Adrenal gland (tissue), 5 donors: ENCODE results near the gene CXorf58.

ENCODE experiments used
- CTCF ChIP-seq, 6 experiments: fragments of 450-650 bp in 4 of 6; fragments of 200-600 bp in 2 of 6; sonication (generic) in 1 of 6; IDR thresholded peaks; 1 replicate in 5 of 6; 2 replicates in 1 of 6; pipeline versions ENCODE4 v1.5.1 to v1.8.0; 2016 to 2021; ENCODE audit warnings: antibody characterized with exemption in 6 of 6, mild to moderate bottlenecking in 2 of 6, moderate library complexity in 1 of 6
- POLR2A ChIP-seq, 2 donors: fragments of 450-650 bp; IDR thresholded peaks; one replicate each; pipeline ENCODE4 v1.6.1; 2017; ENCODE audit warnings: antibody characterized with exemption in 2 of 2, mild to moderate bottlenecking in 2 of 2, moderate library complexity in 1 of 2
- donor health status: DM: no; HTN: no; CAD: no.

GRCh38 chrX:23884427-23885024 lies 23.3 kb upstream of the CXorf58 start:
- TF ChIP-seq CTCF (IDR thresholded peaks at IDR 0.05) = no peak
- no peak for TF ChIP-seq POLR2A (IDR thresholded peaks at IDR 0.05)
